ENCODE measurements around the gene ELF2.

DNA sequence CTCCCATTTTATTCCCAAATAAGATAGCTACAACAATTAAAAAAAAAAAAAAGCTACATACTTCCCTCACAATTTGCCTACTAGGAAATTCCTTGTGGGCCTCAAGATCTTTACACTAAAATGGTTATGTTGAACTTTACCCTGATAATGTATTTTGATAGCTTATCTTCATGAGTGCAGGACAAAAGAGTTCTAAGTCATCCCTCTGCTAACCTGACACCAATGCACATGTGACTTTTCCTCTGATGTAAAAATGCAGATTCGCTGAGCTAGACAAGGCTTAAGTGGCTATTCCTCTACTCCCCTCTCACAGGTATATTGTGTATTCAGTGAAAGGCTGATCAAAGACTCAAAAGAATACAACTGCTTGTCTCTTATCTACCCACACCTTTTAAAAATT lies 22.5 kb downstream of the ELF2 start:
- TF ChIP-seq, protein P1, sequence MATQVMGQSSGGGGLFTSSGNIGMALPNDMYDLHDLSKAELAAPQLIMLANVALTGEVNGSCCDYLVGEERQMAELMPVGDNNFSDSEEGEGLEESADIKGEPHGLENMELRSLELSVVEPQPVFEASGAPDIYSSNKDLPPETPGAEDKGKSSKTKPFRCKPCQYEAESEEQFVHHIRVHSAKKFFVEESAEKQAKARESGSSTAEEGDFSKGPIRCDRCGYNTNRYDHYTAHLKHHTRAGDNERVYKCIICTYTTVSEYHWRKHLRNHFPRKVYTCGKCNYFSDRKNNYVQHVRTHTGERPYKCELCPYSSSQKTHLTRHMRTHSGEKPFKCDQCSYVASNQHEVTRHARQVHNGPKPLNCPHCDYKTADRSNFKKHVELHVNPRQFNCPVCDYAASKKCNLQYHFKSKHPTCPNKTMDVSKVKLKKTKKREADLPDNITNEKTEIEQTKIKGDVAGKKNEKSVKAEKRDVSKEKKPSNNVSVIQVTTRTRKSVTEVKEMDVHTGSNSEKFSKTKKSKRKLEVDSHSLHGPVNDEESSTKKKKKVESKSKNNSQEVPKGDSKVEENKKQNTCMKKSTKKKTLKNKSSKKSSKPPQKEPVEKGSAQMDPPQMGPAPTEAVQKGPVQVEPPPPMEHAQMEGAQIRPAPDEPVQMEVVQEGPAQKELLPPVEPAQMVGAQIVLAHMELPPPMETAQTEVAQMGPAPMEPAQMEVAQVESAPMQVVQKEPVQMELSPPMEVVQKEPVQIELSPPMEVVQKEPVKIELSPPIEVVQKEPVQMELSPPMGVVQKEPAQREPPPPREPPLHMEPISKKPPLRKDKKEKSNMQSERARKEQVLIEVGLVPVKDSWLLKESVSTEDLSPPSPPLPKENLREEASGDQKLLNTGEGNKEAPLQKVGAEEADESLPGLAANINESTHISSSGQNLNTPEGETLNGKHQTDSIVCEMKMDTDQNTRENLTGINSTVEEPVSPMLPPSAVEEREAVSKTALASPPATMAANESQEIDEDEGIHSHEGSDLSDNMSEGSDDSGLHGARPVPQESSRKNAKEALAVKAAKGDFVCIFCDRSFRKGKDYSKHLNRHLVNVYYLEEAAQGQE (IDR thresholded peaks at IDR 0.05; ENCODE audit: borderline replicate concordance), result no peak
- TF ChIP-seq SMC3 (conservative IDR thresholded peaks at IDR 0.05; ENCODE audit: poor library complexity) (no peak), TAF1 (IDR thresholded peaks at IDR 0.05; ENCODE audit: low read depth) (no peak), POLR2AphosphoS5 (IDR thresholded peaks at IDR 0.05) (no peak), RAD21 (conservative IDR thresholded peaks at IDR 0.05) (no peak)
- TF ChIP-seq, protein P2, sequence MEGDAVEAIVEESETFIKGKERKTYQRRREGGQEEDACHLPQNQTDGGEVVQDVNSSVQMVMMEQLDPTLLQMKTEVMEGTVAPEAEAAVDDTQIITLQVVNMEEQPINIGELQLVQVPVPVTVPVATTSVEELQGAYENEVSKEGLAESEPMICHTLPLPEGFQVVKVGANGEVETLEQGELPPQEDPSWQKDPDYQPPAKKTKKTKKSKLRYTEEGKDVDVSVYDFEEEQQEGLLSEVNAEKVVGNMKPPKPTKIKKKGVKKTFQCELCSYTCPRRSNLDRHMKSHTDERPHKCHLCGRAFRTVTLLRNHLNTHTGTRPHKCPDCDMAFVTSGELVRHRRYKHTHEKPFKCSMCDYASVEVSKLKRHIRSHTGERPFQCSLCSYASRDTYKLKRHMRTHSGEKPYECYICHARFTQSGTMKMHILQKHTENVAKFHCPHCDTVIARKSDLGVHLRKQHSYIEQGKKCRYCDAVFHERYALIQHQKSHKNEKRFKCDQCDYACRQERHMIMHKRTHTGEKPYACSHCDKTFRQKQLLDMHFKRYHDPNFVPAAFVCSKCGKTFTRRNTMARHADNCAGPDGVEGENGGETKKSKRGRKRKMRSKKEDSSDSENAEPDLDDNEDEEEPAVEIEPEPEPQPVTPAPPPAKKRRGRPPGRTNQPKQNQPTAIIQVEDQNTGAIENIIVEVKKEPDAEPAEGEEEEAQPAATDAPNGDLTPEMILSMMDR (IDR thresholded peaks at IDR 0.05; ENCODE audit: poor library complexity, severe bottlenecking), result no peak

All from neural cell (in vitro differentiated cells).